Testis (tissue), 3 donors: ENCODE results near the gene CMTR1. TPM values are rescaled to one million over a fixed set of nuclear protein-coding genes. Genes with fewer than 3 reads are reported as not detected.

Experiments used
- DNase-seq: peaks from one replicate; pipeline ENCODE4 v3.0.0-alpha.2; 2019
- H3K27ac ChIP-seq, 2 donors: fragments of 200-600 bp; sonication (generic); one replicate each; pipeline ENCODE4 v1.5.1; 2019
- H3K27me3 ChIP-seq: fragments of 200-600 bp; sonication (generic); one replicate; pipeline ENCODE4 v1.5.1; 2019
- H3K36me3 ChIP-seq: fragments of 200-600 bp; sonication (generic); one replicate; pipeline ENCODE4 v1.5.1; 2017; ENCODE audit warnings: low read depth; ENCODE audit errors: missing control alignments
- H3K4me1 ChIP-seq: fragments of 200-600 bp; sonication (generic); one replicate; pipeline ENCODE4 v1.5.1; 2019
- H3K4me3 ChIP-seq, 2 donors: fragments of 200-600 bp; sonication (generic); one replicate each; pipeline ENCODE4 v1.5.1; 2017 to 2019
- H3K9me3 ChIP-seq: fragments of 200-600 bp; sonication (generic); one replicate; pipeline ENCODE4 v1.5.1; 2017
- CTCF ChIP-seq, 3 experiments: fragments of 450-650 bp in 2 of 3; fragments of 200-600 bp in 1 of 3; sonication (generic) in 1 of 3; IDR thresholded peaks; one replicate each; pipeline ENCODE4 v1.5.1; 2016 to 2019; ENCODE audit warnings: antibody characterized with exemption in 3 of 3, mild to moderate bottlenecking in 2 of 3, moderate library complexity in 1 of 3
- POLR2A ChIP-seq: fragments of 450-650 bp; IDR thresholded peaks from one replicate; pipeline ENCODE4 v1.6.1; 2017; ENCODE audit warnings: antibody characterized with exemption, mild to moderate bottlenecking, moderate library complexity
- WGBS, 2 donors: methylation state at CpG; one replicate each; pipeline ENCODE4 v1.1.5; 2018; 5-methylcytosine and 5-hydroxymethylcytosine counted together
- intact Hi-C: fragments of 100-400 bp; cut with DNase I; formaldehyde crosslinking; loops from one replicate; pipeline ENCODE4 v1.15.1; 2023; ENCODE audit warnings: low total_unique reads
- polyA plus RNA-seq: library from polyadenylated mRNA; stranded (reverse); fragments of 350-450 nt; fragmentation: Illumina TruSeq; extraction: RNeasy Lipid Tissue Mini Kit (QIAGEN cat#74804); gene quantifications from one replicate; pipeline ENCODE4 v1.2.3, GENCODE V29; 2014; ENCODE audit warnings: low read depth, low replicate concordance; ENCODE audit not compliant: insufficient read depth
- total RNA-seq, 2 donors: library from RNA; depleted of rRNA; stranded (reverse); fragments of >200 nt; gene quantifications; one replicate each; pipeline ENCODE4 v1.2.3, GENCODE V29; 2016

The CMTR1 gene
- total and polyA plus RNA-seq, 3 donors from 2014 or later = 123 to 234 (median 231) TPM

DNA sequence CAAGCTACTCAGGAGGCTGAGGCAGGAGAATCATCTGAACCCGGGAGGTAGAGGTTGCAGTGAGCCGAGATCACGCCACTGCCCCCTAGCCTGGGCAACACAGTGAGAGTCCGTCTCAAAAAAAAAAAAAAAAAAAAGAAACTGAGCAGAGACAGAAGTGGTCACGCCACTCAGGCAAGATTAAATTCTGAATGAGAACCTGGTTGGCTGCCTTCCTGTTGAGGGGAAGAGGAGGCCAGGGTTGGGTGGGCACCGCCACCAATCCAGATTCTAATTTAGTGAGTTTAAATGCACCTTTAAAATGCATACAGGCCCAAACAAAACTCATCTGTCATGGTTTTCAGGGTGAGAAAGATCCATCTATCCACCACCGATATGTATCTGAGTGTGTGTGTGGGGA, 90.4 kb downstream of the CMTR1 start:
- Histone ChIP-seq H3K36me3 (no peaks in the 10 kb centered on the region), H3K4me3 (no peak overlapping the region), H3K9me3 (no peaks in the 10 kb centered on the region), H3K4me1 (no peaks in the 10 kb centered on the region), H3K27ac (no peak overlapping the region), H3K27me3 (no peaks in the 10 kb centered on the region)
- 65 to 84% methylated on average over 5 to 7 of the region's 7 CpGs for WGBS, 2 donors
- DNase-seq = no peak
- intact Hi-C loops = no loop called here
- TF ChIP-seq CTCF (IDR thresholded peaks at IDR 0.05) = no peak
- TF ChIP-seq POLR2A = no peak

- H3K27ac ChIP-seq = no peak overlapping the region
- no peak for DNase-seq
- H3K9me3 ChIP-seq = no peaks in the 10 kb centered on the region
- H3K27me3 ChIP-seq = no peaks in the 10 kb centered on the region
- WGBS, 2 donors = 77 to 78% methylated on average over 18 to 19 of the region's 19 CpGs
- H3K4me1 ChIP-seq = no peaks in the 10 kb centered on the region
- H3K36me3 ChIP-seq = no peaks in the 10 kb centered on the region
- intact Hi-C loops = no loop called here
- no peak overlapping the region for H3K4me3 ChIP-seq
- TF ChIP-seq POLR2A (no peak), CTCF (IDR thresholded peaks at IDR 0.05) (no peak)
Measured at GRCh38 chr6:37524025-37524969, 91.3 kb downstream of the CMTR1 start.

DNA sequence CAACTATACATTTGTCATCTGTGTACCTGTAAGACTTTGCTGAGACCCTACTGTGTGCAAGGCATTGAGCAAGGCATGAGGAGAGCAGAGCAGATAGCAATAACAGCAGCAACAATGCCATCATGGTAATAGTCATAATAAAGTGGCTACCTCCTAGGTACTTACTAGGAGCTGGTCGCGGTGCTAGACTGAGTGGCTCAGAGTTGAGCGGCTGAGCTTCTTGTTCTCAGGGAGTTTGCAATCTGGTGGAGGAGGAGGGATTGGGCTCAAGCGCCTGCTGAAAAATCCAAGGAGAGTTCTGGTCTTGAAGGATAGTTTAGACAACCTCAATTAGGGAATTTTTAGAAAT, 91.9 kb downstream of the CMTR1 start:
- Histone ChIP-seq H3K4me3 (no peak overlapping the region), H3K9me3 (no peaks in the 10 kb centered on the region), H3K36me3 (no peaks in the 10 kb centered on the region), H3K27me3 (no peaks in the 10 kb centered on the region), H3K27ac (no peak overlapping the region), H3K4me1 (no peaks in the 10 kb centered on the region)
- no peak for DNase-seq
- WGBS, 2 donors = 86 to 88% methylated on average over 4 of the region's 4 CpGs
- intact Hi-C loops = no loop called here
- TF ChIP-seq CTCF (IDR thresholded peaks at IDR 0.05) (no peak), POLR2A (no peak)

DNA sequence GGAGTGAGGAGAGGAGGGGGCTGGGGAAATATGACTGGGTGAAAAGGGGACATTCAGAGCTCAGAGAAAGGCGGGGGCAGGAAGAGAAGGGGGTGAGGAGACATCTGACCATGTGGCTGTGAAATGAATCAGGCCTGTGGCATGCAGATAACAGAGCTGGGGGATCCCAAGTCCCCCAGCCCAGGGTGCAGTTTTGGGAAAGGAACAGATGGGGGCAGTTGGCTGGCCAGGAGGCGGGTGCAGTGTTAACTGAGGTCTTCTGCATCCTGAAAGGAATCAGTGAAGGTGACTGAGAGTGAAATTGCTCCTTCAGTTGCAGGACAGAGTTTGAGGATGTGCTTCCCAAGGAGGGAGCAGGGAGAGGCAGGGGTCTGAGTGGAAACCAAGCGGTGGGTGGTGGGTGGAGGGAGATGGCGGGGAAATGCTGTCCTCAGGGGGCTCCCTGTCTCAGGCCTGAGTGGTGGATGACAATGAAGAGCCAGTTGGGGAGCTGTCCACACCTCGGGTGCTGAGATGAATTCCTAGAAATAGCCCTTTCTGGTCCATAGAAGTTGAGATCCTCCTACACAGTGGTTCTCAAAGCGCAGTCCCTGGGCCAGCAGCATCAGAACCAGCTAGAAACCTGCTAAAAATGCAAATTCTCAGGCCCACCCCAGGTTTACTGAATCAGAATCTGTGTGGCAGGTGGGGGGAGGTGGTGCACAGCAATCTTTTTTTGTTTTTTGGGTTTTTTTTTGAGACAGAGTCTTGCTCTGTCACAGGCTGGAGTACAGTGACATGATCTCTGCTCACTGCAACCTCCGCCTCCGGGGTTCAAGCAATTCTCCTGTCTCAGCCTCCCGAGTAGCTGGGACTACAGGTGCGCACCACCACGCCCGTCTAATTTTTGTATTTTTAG, 92.7 kb downstream of the CMTR1 start:
- Histone ChIP-seq H3K36me3 (no peaks in the 10 kb centered on the region), H3K4me1 (no peaks in the 10 kb centered on the region), H3K9me3 (no peaks in the 10 kb centered on the region), H3K27ac (no peak overlapping the region), H3K4me3 (no peak overlapping the region), H3K27me3 (no peaks in the 10 kb centered on the region)
- intact Hi-C loops = no loop called here
- TF ChIP-seq POLR2A (no peak), CTCF (IDR thresholded peaks at IDR 0.05) (no peak)
- no peak for DNase-seq
- 71 to 74% methylated on average over 12 of the region's 12 CpGs for WGBS, 2 donors
